H1 (cell line): ENCODE results near the gene TPRKB. TPM values are rescaled to one million over a fixed set of nuclear protein-coding genes. Genes with fewer than 3 reads are reported as not detected.

Experiments used
- GABPA ChIP-seq: IDR thresholded peaks from 2 replicates; pipeline ENCODE4 v1.6.1; 2011; ENCODE audit warnings: mild to moderate bottlenecking, low read length, moderate library complexity, borderline replicate concordance; ENCODE audit not compliant: insufficient read depth
- POLR2AphosphoS5 ChIP-seq: IDR thresholded peaks from 2 replicates; pipeline ENCODE4 v1.6.1; 2011; ENCODE audit warnings: low read depth, low read length
- POU5F1 ChIP-seq: IDR thresholded peaks from 2 replicates; pipeline ENCODE4 v1.6.1; 2011; ENCODE audit warnings: low read depth, mild to moderate bottlenecking, low read length, moderate library complexity
- RAD21 ChIP-seq, 2 experiments: IDR thresholded peaks in 1 of 2; conservative IDR thresholded peaks in 1 of 2; 2 replicates each; pipeline ENCODE4 v1.6.1; 2011; ENCODE audit warnings: low read depth in 2 of 2, low read length in 2 of 2, improper control_type of control experiment in 1 of 2, inconsistent platforms in 1 of 2, mild to moderate bottlenecking in 1 of 2, moderate library complexity in 1 of 2
- RBBP5 ChIP-seq: IDR thresholded peaks from 2 replicates; pipeline ENCODE4 v1.7.1; 2012; ENCODE audit warnings: low read depth, mild to moderate bottlenecking, inconsistent platforms, low read length, moderate library complexity, borderline replicate concordance
- SIN3A ChIP-seq, 2 experiments: IDR thresholded peaks in 1 of 2; conservative IDR thresholded peaks in 1 of 2; 2 replicates each; pipeline ENCODE4 v1.6.1; 2011 to 2012; ENCODE audit warnings: low read length in 2 of 2, improper control_type of control experiment in 1 of 2, low read depth in 1 of 2, mild to moderate bottlenecking in 1 of 2
- SIRT6 ChIP-seq: IDR thresholded peaks from one replicate; pipeline ENCODE4 v1.7.1; 2012; ENCODE audit warnings: low read length, inconsistent platforms
- SP2 ChIP-seq: IDR thresholded peaks from 2 replicates; pipeline ENCODE4 v1.6.1; 2012; ENCODE audit warnings: mild to moderate bottlenecking, low read length, inconsistent platforms
- TBP ChIP-seq: IDR thresholded peaks from 2 replicates; pipeline ENCODE4 v1.6.1; 2011; ENCODE audit warnings: low read depth, low read length, improper control_type of control experiment
- polyA plus RNA-seq, 7 experiments: library from polyadenylated mRNA; depleted of rRNA in 3 of 7; stranded (reverse) in 5 of 7; unstranded in 2 of 7; fragments of >200 nt in 5 of 7; fragments of 200-250 nt in 2 of 7; gene quantifications; 1 replicate in 5 of 7; 2 replicates in 1 of 7; 4 replicates in 1 of 7; pipeline versions ENCODE4 v1.2.1 to v1.2.3, GENCODE V29; 2011 to 2013; ENCODE audit warnings: missing spikeins in 2 of 7, mixed read lengths in 2 of 7
- total RNA-seq: library from RNA; stranded (reverse); fragmentation: NEBNext Ultra II Directional; extraction: Animal tissue kit (Norgen Biotek cat#: 25700); gene quantifications from 2 replicates; pipeline ENCODE4 v1.2.1, GENCODE V29; 2021
- TF ChIP-seq, protein P1 (sequence below): fragments of 300-600 bp; sonication (generic); IDR thresholded peaks from 2 replicates; pipeline ENCODE4 v1.7.1; 2012; ENCODE audit warnings: low read length, moderate library complexity, mild to moderate bottlenecking, inconsistent platforms; ENCODE audit not compliant: insufficient replicate concordance

Gene TPRKB
- total and polyA plus RNA-seq, 2 of the 8 experiments (the other 6 are each of a cell fraction or from before 2014, with no cell fraction given): 40.3 to 41.6 TPM

DNA sequence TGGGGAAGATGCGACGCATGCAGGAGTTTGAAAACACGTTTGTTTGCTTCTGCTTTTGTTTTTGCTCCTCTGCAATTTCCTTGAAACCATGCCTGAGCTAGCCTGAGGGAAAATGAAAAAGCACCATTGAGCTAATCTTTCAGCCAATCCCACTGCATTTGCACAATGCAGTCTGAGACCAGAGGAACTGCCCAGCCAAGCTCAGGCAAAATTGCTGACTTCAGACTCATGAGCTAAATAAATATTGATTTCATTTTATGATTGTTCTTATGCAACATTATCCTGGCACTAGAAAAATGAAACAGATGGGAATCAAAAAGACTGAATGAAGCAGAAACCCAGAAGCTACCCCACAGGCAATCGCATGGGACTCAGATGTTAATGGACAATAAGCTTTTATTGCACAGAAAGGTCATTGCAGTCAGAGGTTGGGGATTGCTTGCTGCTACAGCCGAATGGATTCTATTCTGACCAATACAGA lies 37.0 kb downstream of the TPRKB start (continued):
- TF ChIP-seq, protein P1, sequence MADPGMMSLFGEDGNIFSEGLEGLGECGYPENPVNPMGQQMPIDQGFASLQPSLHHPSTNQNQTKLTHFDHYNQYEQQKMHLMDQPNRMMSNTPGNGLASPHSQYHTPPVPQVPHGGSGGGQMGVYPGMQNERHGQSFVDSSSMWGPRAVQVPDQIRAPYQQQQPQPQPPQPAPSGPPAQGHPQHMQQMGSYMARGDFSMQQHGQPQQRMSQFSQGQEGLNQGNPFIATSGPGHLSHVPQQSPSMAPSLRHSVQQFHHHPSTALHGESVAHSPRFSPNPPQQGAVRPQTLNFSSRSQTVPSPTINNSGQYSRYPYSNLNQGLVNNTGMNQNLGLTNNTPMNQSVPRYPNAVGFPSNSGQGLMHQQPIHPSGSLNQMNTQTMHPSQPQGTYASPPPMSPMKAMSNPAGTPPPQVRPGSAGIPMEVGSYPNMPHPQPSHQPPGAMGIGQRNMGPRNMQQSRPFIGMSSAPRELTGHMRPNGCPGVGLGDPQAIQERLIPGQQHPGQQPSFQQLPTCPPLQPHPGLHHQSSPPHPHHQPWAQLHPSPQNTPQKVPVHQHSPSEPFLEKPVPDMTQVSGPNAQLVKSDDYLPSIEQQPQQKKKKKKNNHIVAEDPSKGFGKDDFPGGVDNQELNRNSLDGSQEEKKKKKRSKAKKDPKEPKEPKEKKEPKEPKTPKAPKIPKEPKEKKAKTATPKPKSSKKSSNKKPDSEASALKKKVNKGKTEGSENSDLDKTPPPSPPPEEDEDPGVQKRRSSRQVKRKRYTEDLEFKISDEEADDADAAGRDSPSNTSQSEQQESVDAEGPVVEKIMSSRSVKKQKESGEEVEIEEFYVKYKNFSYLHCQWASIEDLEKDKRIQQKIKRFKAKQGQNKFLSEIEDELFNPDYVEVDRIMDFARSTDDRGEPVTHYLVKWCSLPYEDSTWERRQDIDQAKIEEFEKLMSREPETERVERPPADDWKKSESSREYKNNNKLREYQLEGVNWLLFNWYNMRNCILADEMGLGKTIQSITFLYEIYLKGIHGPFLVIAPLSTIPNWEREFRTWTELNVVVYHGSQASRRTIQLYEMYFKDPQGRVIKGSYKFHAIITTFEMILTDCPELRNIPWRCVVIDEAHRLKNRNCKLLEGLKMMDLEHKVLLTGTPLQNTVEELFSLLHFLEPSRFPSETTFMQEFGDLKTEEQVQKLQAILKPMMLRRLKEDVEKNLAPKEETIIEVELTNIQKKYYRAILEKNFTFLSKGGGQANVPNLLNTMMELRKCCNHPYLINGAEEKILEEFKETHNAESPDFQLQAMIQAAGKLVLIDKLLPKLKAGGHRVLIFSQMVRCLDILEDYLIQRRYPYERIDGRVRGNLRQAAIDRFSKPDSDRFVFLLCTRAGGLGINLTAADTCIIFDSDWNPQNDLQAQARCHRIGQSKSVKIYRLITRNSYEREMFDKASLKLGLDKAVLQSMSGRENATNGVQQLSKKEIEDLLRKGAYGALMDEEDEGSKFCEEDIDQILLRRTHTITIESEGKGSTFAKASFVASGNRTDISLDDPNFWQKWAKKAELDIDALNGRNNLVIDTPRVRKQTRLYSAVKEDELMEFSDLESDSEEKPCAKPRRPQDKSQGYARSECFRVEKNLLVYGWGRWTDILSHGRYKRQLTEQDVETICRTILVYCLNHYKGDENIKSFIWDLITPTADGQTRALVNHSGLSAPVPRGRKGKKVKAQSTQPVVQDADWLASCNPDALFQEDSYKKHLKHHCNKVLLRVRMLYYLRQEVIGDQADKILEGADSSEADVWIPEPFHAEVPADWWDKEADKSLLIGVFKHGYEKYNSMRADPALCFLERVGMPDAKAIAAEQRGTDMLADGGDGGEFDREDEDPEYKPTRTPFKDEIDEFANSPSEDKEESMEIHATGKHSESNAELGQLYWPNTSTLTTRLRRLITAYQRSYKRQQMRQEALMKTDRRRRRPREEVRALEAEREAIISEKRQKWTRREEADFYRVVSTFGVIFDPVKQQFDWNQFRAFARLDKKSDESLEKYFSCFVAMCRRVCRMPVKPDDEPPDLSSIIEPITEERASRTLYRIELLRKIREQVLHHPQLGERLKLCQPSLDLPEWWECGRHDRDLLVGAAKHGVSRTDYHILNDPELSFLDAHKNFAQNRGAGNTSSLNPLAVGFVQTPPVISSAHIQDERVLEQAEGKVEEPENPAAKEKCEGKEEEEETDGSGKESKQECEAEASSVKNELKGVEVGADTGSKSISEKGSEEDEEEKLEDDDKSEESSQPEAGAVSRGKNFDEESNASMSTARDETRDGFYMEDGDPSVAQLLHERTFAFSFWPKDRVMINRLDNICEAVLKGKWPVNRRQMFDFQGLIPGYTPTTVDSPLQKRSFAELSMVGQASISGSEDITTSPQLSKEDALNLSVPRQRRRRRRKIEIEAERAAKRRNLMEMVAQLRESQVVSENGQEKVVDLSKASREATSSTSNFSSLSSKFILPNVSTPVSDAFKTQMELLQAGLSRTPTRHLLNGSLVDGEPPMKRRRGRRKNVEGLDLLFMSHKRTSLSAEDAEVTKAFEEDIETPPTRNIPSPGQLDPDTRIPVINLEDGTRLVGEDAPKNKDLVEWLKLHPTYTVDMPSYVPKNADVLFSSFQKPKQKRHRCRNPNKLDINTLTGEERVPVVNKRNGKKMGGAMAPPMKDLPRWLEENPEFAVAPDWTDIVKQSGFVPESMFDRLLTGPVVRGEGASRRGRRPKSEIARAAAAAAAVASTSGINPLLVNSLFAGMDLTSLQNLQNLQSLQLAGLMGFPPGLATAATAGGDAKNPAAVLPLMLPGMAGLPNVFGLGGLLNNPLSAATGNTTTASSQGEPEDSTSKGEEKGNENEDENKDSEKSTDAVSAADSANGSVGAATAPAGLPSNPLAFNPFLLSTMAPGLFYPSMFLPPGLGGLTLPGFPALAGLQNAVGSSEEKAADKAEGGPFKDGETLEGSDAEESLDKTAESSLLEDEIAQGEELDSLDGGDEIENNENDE: no peak
- TF ChIP-seq POLR2AphosphoS5: no peak
- TF ChIP-seq RBBP5: no peak
- TF ChIP-seq SP2: no peak
- no peak for TF ChIP-seq SIRT6
- TF ChIP-seq POU5F1: no peak
- TF ChIP-seq SIN3A (conservative IDR thresholded peaks at IDR 0.05 in 1 of 2, IDR thresholded peaks at IDR 0.05 in 1 of 2; ENCODE audit: low read depth in 1 of 2, low read length in 2 of 2): no peak
- TF ChIP-seq TBP: no peak
- TF ChIP-seq RAD21 (IDR thresholded peaks at IDR 0.05 in 1 of 2, conservative IDR thresholded peaks at IDR 0.05 in 1 of 2; ENCODE audit: low read depth in 2 of 2, low read length in 2 of 2): no peak
- no peak for TF ChIP-seq GABPA
